ENCODE measurements around the gene TSPAN7.

Gene TSPAN7

GRCh38 chrX:38578167-38578566 lies 16.8 kb downstream of the TSPAN7 start:
- H3K4me3 ChIP-seq (ENCODE audit: low read depth, low read length) = no peak overlapping the region
- DNase-seq (ENCODE audit: low read depth) = no peak

- DNase-seq (ENCODE audit: low read depth) = no peak
- H3K4me3 ChIP-seq (ENCODE audit: low read depth, low read length) = no peak overlapping the region
These were observed 21.8 kb downstream of the TSPAN7 start for GRCh38 chrX:38583181-38583580.

GRCh38 chrX:38594434-38594833 lies 33.1 kb downstream of the TSPAN7 start:
- no peak for DNase-seq (ENCODE audit: low read depth)
- no peak overlapping the region for H3K4me3 ChIP-seq (ENCODE audit: low read depth, low read length)

- no peak for DNase-seq (ENCODE audit: low read depth)
- no peak overlapping the region for H3K4me3 ChIP-seq (ENCODE audit: low read depth, low read length)
These were observed 34.5 kb downstream of the TSPAN7 start for GRCh38 chrX:38595801-38596200.

GRCh38 chrX:38596939-38597338 lies 35.6 kb downstream of the TSPAN7 start:
- DNase-seq (ENCODE audit: low read depth) = no peak
- no peak overlapping the region for H3K4me3 ChIP-seq (ENCODE audit: low read depth, low read length)

- H3K4me3 ChIP-seq (ENCODE audit: low read depth, low read length) = no peak overlapping the region
- DNase-seq (ENCODE audit: low read depth) = no peak
These were observed 38.7 kb downstream of the TSPAN7 start for GRCh38 chrX:38599796-38600755.

GRCh38 chrX:38601866-38602265 lies 40.5 kb downstream of the TSPAN7 start:
- H3K4me3 ChIP-seq (ENCODE audit: low read depth, low read length) = no peak overlapping the region
- DNase-seq (ENCODE audit: low read depth) = no peak

GRCh38 chrX:38606821-38607220 lies 45.5 kb downstream of the TSPAN7 start:
- no peak overlapping the region for H3K4me3 ChIP-seq (ENCODE audit: low read depth, low read length)
- no peak for DNase-seq (ENCODE audit: low read depth)

GRCh38 chrX:38607976-38608375 lies 46.6 kb downstream of the TSPAN7 start:
- no peak for DNase-seq (ENCODE audit: low read depth)
- no peak overlapping the region for H3K4me3 ChIP-seq (ENCODE audit: low read depth, low read length)

- H3K4me3 ChIP-seq (ENCODE audit: low read depth, low read length) = no peak overlapping the region
- DNase-seq (ENCODE audit: low read depth) = no peak
These were observed 49.5 kb downstream of the TSPAN7 start for GRCh38 chrX:38610849-38611248.

GRCh38 chrX:38612281-38612680 lies 50.9 kb downstream of the TSPAN7 start:
- H3K4me3 ChIP-seq (ENCODE audit: low read depth, low read length) = no peak overlapping the region
- no peak for DNase-seq (ENCODE audit: low read depth)

GRCh38 chrX:38614485-38614884 lies 53.1 kb downstream of the TSPAN7 start:
- no peak for DNase-seq (ENCODE audit: low read depth)

GRCh38 chrX:38616904-38617303 lies 55.6 kb downstream of the TSPAN7 start:
- DNase-seq (ENCODE audit: low read depth) = no peak
- no peak overlapping the region for H3K4me3 ChIP-seq (ENCODE audit: low read depth, low read length)

More at GRCh38 chrX:38614485-38614884, 53.1 kb downstream of the TSPAN7 start:
- H3K4me3 ChIP-seq (ENCODE audit: low read depth, low read length) = no peak overlapping the region

GRCh38 chrX:38618180-38618579 lies 56.8 kb downstream of the TSPAN7 start:
- no peak overlapping the region for H3K4me3 ChIP-seq (ENCODE audit: low read depth, low read length)
- no peak for DNase-seq (ENCODE audit: low read depth)

- H3K4me3 ChIP-seq (ENCODE audit: low read depth, low read length) = no peak overlapping the region
- DNase-seq (ENCODE audit: low read depth) = no peak
These were observed 59.3 kb downstream of the TSPAN7 start for GRCh38 chrX:38620623-38621022.

GRCh38 chrX:38626296-38626695 lies 65.0 kb downstream of the TSPAN7 start:
- H3K4me3 ChIP-seq (ENCODE audit: low read depth, low read length) = no peak overlapping the region
- DNase-seq (ENCODE audit: low read depth) = no peak

- no peak overlapping the region for H3K4me3 ChIP-seq (ENCODE audit: low read depth, low read length)
- DNase-seq (ENCODE audit: low read depth) = no peak
These were observed 66.3 kb downstream of the TSPAN7 start for GRCh38 chrX:38627683-38628082.

- no peak for DNase-seq (ENCODE audit: low read depth)
- H3K4me3 ChIP-seq (ENCODE audit: low read depth, low read length) = no peak overlapping the region
These were observed 67.2 kb downstream of the TSPAN7 start for GRCh38 chrX:38628587-38628986.

GRCh38 chrX:38632516-38632915 lies 71.2 kb downstream of the TSPAN7 start:
- no peak overlapping the region for H3K4me3 ChIP-seq (ENCODE audit: low read depth, low read length)
- DNase-seq (ENCODE audit: low read depth) = no peak

- DNase-seq (ENCODE audit: low read depth) = no peak
- H3K4me3 ChIP-seq (ENCODE audit: low read depth, low read length) = no peak overlapping the region
These were observed 73.3 kb downstream of the TSPAN7 start for GRCh38 chrX:38634665-38635064.

Measured in skeletal muscle cell (primary cell).